Keratinocyte (primary cell): ENCODE data around the gene SLU7.

ENCODE experiments used
- EZH2 ChIP-seq: IDR thresholded peaks from one replicate; pipeline ENCODE4 v1.6.1; 2012; ENCODE audit warnings: inconsistent platforms, mild to moderate bottlenecking, low read length, moderate library complexity
- TF ChIP-seq, protein P1 (sequence below), 3 experiments: IDR thresholded peaks in 1 of 3; conservative IDR thresholded peaks in 1 of 3; optimal IDR thresholded peaks in 1 of 3; 2 replicates in 2 of 3; 3 replicates in 1 of 3; pipeline versions ENCODE3 to v1.5.1; 2011; ENCODE audit warnings: low read length in 3 of 3, mild to moderate bottlenecking in 3 of 3, moderate library complexity in 2 of 3, control low read depth in 1 of 3, inconsistent platforms in 1 of 3; ENCODE audit not compliant: insufficient read depth in 2 of 3; ENCODE audit errors: extremely low read depth in 1 of 3

- TF ChIP-seq, protein P1, sequence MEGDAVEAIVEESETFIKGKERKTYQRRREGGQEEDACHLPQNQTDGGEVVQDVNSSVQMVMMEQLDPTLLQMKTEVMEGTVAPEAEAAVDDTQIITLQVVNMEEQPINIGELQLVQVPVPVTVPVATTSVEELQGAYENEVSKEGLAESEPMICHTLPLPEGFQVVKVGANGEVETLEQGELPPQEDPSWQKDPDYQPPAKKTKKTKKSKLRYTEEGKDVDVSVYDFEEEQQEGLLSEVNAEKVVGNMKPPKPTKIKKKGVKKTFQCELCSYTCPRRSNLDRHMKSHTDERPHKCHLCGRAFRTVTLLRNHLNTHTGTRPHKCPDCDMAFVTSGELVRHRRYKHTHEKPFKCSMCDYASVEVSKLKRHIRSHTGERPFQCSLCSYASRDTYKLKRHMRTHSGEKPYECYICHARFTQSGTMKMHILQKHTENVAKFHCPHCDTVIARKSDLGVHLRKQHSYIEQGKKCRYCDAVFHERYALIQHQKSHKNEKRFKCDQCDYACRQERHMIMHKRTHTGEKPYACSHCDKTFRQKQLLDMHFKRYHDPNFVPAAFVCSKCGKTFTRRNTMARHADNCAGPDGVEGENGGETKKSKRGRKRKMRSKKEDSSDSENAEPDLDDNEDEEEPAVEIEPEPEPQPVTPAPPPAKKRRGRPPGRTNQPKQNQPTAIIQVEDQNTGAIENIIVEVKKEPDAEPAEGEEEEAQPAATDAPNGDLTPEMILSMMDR (optimal IDR thresholded peaks at IDR 0.05 in 1 of 3, IDR thresholded peaks at IDR 0.05 in 1 of 3, conservative IDR thresholded peaks at IDR 0.05 in 1 of 3; ENCODE audit: extremely low read depth in 1 of 3, insufficient read depth in 2 of 3, low read length in 3 of 3): no peak
- no peak for TF ChIP-seq EZH2
Measured at GRCh38 chr5:160360310-160360709, 58.6 kb downstream of the SLU7 start.
